T-helper 22 cell (primary cell): ENCODE measurements around the gene ARHGDIG.
"Not testable (repeated sequence)": the region's sequence is repeated elsewhere in the genome, so short reads cannot be mapped to it uniquely, and the experiment has no call there.

Source experiments
- DNase-seq: peaks from one replicate; pipeline ENCODE4 v3.0.0-alpha.2; 2020; ENCODE audit warnings: low read depth

ARHGDIG gene

DNA sequence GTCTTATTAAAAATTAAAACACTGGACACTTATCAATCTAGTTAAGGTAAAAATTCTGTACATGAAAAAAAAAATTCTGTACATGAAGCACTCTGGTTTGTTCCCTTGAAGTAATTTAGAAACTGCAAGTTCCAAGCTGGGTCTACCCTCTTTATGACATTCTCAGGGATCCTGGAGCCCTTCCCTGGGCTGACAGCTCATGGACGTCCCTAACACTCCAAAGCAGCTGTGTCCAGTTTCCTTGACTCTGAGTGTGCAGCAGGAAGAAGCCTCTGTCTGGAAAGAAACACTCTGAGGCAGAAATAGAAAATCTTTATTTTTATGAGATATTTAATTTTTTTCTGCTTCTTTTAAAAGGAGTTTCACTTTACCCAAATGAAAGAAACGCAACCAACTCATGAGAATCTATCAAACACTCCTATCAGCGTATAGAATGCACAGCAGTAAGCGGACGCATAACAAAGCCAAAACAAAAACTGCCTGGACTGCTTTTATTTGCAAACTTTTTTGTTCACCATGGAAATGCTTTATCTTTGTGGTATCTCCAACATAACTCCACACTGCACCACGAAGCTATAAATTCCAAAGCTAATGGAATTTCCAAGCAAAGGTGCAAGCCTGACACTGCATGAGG is 50.9 kb downstream of the ARHGDIG start:
- not testable (repeated sequence) for DNase-seq
